ENCODE measurements around the gene GYS2. TPM values are rescaled to one million over a fixed set of nuclear protein-coding genes. Genes with fewer than 3 reads are reported as not detected.

The GYS2 gene
- total RNA-seq, 4 donors from 2014 or later = not detected

GRCh38 chr12:21501258-21502163 is 103.1 kb downstream of the GYS2 start, which contains the start of the genes GOLT1B and RECQL:
Gene GOLT1B, plus strand, starts transcription at chr12:21501789. Its CDS starts 135 bp downstream, at chr12:21501924.
Gene RECQL, minus strand, starts transcription at chr12:21501635. Its CDS starts 2,065 bp downstream, at chr12:21499570.
- Histone ChIP-seq H3K27ac (peak within 1 kb of the TSS; percentile 81 to 85 (median 84)), H3K4me1 (peaks cover 0 to 30% (median 5%) of the 10 kb centered on the region in 4 donors), H3K9me3 (no peaks in the 10 kb centered on the region), H3K4me3 (peak within 1 kb of the TSS; percentile 87 to 98 (median 95)), H3K36me3 (peaks cover 0 to 17% (median 0%) of the 10 kb centered on the region in 3 donors), H3K27me3 (no peaks in the 10 kb centered on the region)
- DNase-seq = peak; percentile 88 to 97 (median 92)
- TF ChIP-seq CTCF (IDR thresholded peaks at IDR 0.05) = no peak
- TF ChIP-seq POLR2A (IDR thresholded peaks at IDR 0.05) = peak; percentile 39 to 54

- H3K9me3 ChIP-seq = no peaks in the 10 kb centered on the region
- TF ChIP-seq POLR2A (IDR thresholded peaks at IDR 0.05) (no peak), CTCF (IDR thresholded peaks at IDR 0.05) (no peak)
- H3K27me3 ChIP-seq = no peaks in the 10 kb centered on the region
- DNase-seq = no peak
- peaks cover 0 to 30% (median 5%) of the 10 kb centered on the region in 4 donors for H3K4me1 ChIP-seq
- H3K36me3 ChIP-seq = peaks cover 0 to 24% (median 0%) of the 10 kb centered on the region in 3 donors
- peak overlapping the region; percentile 81 to 85 (median 84) for H3K27ac ChIP-seq
- H3K4me3 ChIP-seq = peak overlapping the region; percentile 87 to 98 (median 95)
These were observed 103.8 kb downstream of the GYS2 start for GRCh38 chr12:21500786-21501257.

- peaks cover 0 to 30% (median 5%) of the 10 kb centered on the region in 4 donors for H3K4me1 ChIP-seq
- TF ChIP-seq POLR2A (IDR thresholded peaks at IDR 0.05) (no peak), CTCF (IDR thresholded peaks at IDR 0.05) (no peak)
- H3K4me3 ChIP-seq = no peak overlapping the region
- no peaks in the 10 kb centered on the region for H3K27me3 ChIP-seq
- peaks cover 0 to 32% (median 0%) of the 10 kb centered on the region in 3 donors for H3K36me3 ChIP-seq
- no peak overlapping the region for H3K27ac ChIP-seq
- H3K9me3 ChIP-seq = no peaks in the 10 kb centered on the region
- no peak for DNase-seq
These were observed 104.9 kb downstream of the GYS2 start for GRCh38 chr12:21499765-21500164.

Other genes with a start within 250 kb of the GYS2 start
- not detected for gene IAPP, start 231.9 kb downstream of the GYS2 start, total RNA-seq
- gene PYROXD1, start 167.2 kb downstream of the GYS2 start, total RNA-seq = 10 to 100 TPM; 27.8 to 69.9 (median 43.3) TPM
- gene RECQL, start 103.2 kb downstream of the GYS2 start, total RNA-seq = 10 to 100 TPM in 2 of 4 donors, 1 to 10 TPM in 2; 6.5 to 33.0 (median 11.0) TPM
- 10 to 100 TPM in 2 of 4 donors, 1 to 10 TPM in 2; 6.8 to 31.4 (median 14.0) TPM for gene GOLT1B, start 103.1 kb downstream of the GYS2 start, total RNA-seq
- not detected for gene SPX, start 78.6 kb downstream of the GYS2 start, total RNA-seq
- 100 to 1,000 TPM in 1 of 4 donors, 10 to 100 TPM in 3; 15.6 to 178 (median 25.1) TPM for gene LDHB, start 53.0 kb upstream of the GYS2 start, total RNA-seq
- 1 to 10 TPM; 1.1 to 6.6 (median 3.1) TPM for gene KCNJ8, start 169.9 kb upstream of the GYS2 start, total RNA-seq